Karpas-422 (cell line): ENCODE measurements around the gene MYADML2. TPM values are rescaled to one million over a fixed set of nuclear protein-coding genes. Genes with fewer than 3 reads are reported as not detected.
"Not testable (repeated sequence)": the region's sequence is repeated elsewhere in the genome, so short reads cannot be mapped to it uniquely, and the experiment has no call there.

Experiments
- DNase-seq: peaks from one replicate; pipeline ENCODE4 v3.0.0-alpha.2; 2015
- H2AFZ ChIP-seq: fragments of 200-600 bp; sonication (generic); 2 replicates; pipeline ENCODE4 v1.6.1; 2014; ENCODE audit warnings: antibody characterized with exemption, low read length, mixed read lengths
- H3K27ac ChIP-seq: fragments of 200-600 bp; sonication (generic); 2 replicates; pipeline ENCODE4 v1.5.1; 2014; ENCODE audit warnings: mild to moderate bottlenecking, low read length, moderate library complexity
- H3K27me3 ChIP-seq: fragments of 200-600 bp; sonication (generic); 2 replicates; pipeline ENCODE4 v1.6.1; 2014; ENCODE audit warnings: low read length, mixed read lengths
- H3K36me3 ChIP-seq: fragments of 200-600 bp; sonication (generic); 2 replicates; pipeline ENCODE4 v1.6.1; 2014; ENCODE audit warnings: low read length, mixed read lengths; ENCODE audit not compliant: insufficient read depth
- H3K4me1 ChIP-seq: fragments of 200-600 bp; sonication (generic); 2 replicates; pipeline ENCODE4 v1.6.1; 2014; ENCODE audit warnings: mild to moderate bottlenecking, low read length, mixed read lengths
- H3K4me2 ChIP-seq: fragments of 200-600 bp; sonication (generic); 2 replicates; pipeline ENCODE4 v1.6.1; 2014; ENCODE audit warnings: low read length, low read depth, mild to moderate bottlenecking; ENCODE audit not compliant: poor library complexity, severe bottlenecking
- H3K4me3 ChIP-seq: fragments of 200-600 bp; sonication (generic); 2 replicates; pipeline ENCODE4 v1.5.1; 2014; ENCODE audit warnings: mild to moderate bottlenecking, antibody characterized with exemption, low read length, mixed read lengths
- H3K79me2 ChIP-seq: fragments of 200-600 bp; sonication (generic); 2 replicates; pipeline ENCODE4 v1.6.1; 2014; ENCODE audit warnings: mild to moderate bottlenecking, low read length, mixed read lengths
- H3K9ac ChIP-seq: fragments of 200-600 bp; sonication (generic); 2 replicates; pipeline ENCODE4 v1.6.0; 2014; ENCODE audit warnings: low read length
- H3K9me2 ChIP-seq: fragments of 200-600 bp; sonication (generic), shearing (Covaris generic); replicated peaks from 2 replicates; pipeline ENCODE4 v1.6.0; 2014; ENCODE audit warnings: mild to moderate bottlenecking, low read length, moderate library complexity; ENCODE audit not compliant: insufficient read depth
- H3K9me3 ChIP-seq: fragments of 300-700, 200-600 bp; sonication (generic); 2 replicates; pipeline ENCODE4 v1.6.1; 2014; ENCODE audit warnings: low read length, mixed read lengths
- H4K20me1 ChIP-seq: fragments of 200-600 bp; sonication (generic); 2 replicates; pipeline ENCODE4 v1.6.1; 2014; ENCODE audit warnings: mild to moderate bottlenecking, antibody characterized with exemption, low read length, low read depth; ENCODE audit not compliant: insufficient read depth
- total RNA-seq: library from RNA; depleted of rRNA; stranded (reverse); fragments of >200 nt; shearing (Covaris generic); gene quantifications from 2 replicates; pipeline ENCODE4 v1.2.3, GENCODE V29; 2014; ENCODE audit warnings: low replicate concordance

MYADML2 gene
- total RNA-seq, 1 experiment from 2014 or later = not detected

GRCh38 chr17:81956607-81957589, 9.9 kb upstream of the MYADML2 start:
- no peaks in the 10 kb centered on the region for H3K36me3 ChIP-seq
- H3K9me2 ChIP-seq = no peaks in the 10 kb centered on the region
- no peaks in the 10 kb centered on the region for H3K4me1 ChIP-seq
- DNase-seq = no peak
- H3K79me2 ChIP-seq = no peaks in the 10 kb centered on the region
- no peaks in the 10 kb centered on the region for H3K9me3 ChIP-seq
- H3K4me2 ChIP-seq = no peak overlapping the region
- no peak overlapping the region for H3K9ac ChIP-seq
- H3K27me3 ChIP-seq = no peaks in the 10 kb centered on the region
- no peak overlapping the region for H3K27ac ChIP-seq
- H3K4me3 ChIP-seq = no peak overlapping the region
- H4K20me1 ChIP-seq = no peaks in the 10 kb centered on the region
- H2AFZ ChIP-seq = no peak overlapping the region

GRCh38 chr17:81955756-81956544, 8.9 kb upstream of the MYADML2 start:
- no peaks in the 10 kb centered on the region for H3K9me2 ChIP-seq
- no peaks in the 10 kb centered on the region for H3K27me3 ChIP-seq
- no peaks in the 10 kb centered on the region for H3K4me1 ChIP-seq
- H3K9ac ChIP-seq = no peak overlapping the region
- no peak overlapping the region for H2AFZ ChIP-seq
- no peak overlapping the region for H3K4me2 ChIP-seq
- H3K4me3 ChIP-seq = no peak overlapping the region
- H3K27ac ChIP-seq = no peak overlapping the region
- H3K9me3 ChIP-seq = no peaks in the 10 kb centered on the region
- no peaks in the 10 kb centered on the region for H3K79me2 ChIP-seq
- H3K36me3 ChIP-seq = no peaks in the 10 kb centered on the region
- DNase-seq = no peak
- H4K20me1 ChIP-seq = no peaks in the 10 kb centered on the region

DNA sequence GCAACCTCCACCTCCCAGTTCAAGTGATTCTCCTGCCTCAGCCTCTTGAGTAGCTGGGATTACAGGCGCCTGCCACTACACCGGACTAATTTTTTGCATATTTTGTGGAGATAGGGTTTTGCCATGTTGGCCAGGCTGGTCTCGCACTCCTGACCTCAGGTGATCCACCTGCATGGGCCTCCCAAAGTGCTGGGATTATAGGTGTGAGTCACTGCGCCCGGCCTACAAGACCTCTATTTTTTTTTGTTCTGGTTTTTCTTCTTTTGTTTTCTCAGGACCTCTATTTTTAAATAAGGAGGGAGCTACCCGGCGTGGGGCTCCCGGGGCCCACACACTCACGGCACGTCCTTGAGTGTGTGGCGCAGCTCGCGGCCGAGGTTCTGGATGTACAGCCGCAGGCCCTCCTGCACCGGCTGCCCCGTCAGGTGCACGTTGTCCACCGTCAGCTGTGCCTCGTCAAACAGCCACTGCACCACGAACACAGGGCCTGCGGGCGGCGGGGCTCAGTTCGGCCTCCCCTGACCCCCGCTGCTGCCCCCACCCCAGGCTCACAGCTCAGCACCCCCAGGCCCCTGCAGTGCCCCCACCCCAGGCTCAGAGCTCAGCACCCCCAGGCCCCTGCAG, 8.1 kb upstream of the MYADML2 start:
- H3K4me3 ChIP-seq = no peak overlapping the region
- H3K4me2 ChIP-seq = no peak overlapping the region
- H2AFZ ChIP-seq = no peak overlapping the region
- no peak overlapping the region for H3K9ac ChIP-seq
- H3K9me2 ChIP-seq = no peaks in the 10 kb centered on the region
- no peaks in the 10 kb centered on the region for H3K27me3 ChIP-seq
- H4K20me1 ChIP-seq = no peaks in the 10 kb centered on the region
- H3K27ac ChIP-seq = no peak overlapping the region
- no peak for DNase-seq
- H3K4me1 ChIP-seq = no peaks in the 10 kb centered on the region
- H3K79me2 ChIP-seq = no peaks in the 10 kb centered on the region
- no peaks in the 10 kb centered on the region for H3K36me3 ChIP-seq
- no peaks in the 10 kb centered on the region for H3K9me3 ChIP-seq

GRCh38 chr17:81954131-81955057, 7.4 kb upstream of the MYADML2 start:
- H2AFZ ChIP-seq = no peak overlapping the region
- H3K4me2 ChIP-seq = no peak overlapping the region
- no peak overlapping the region for H3K9ac ChIP-seq
- H4K20me1 ChIP-seq = no peaks in the 10 kb centered on the region
- H3K4me3 ChIP-seq = no peak overlapping the region
- H3K9me3 ChIP-seq = no peaks in the 10 kb centered on the region
- H3K9me2 ChIP-seq = no peaks in the 10 kb centered on the region
- H3K27ac ChIP-seq = no peak overlapping the region
- no peaks in the 10 kb centered on the region for H3K4me1 ChIP-seq
- H3K27me3 ChIP-seq = no peaks in the 10 kb centered on the region
- H3K36me3 ChIP-seq = no peaks in the 10 kb centered on the region
- H3K79me2 ChIP-seq = no peaks in the 10 kb centered on the region
- no peak for DNase-seq

DNA sequence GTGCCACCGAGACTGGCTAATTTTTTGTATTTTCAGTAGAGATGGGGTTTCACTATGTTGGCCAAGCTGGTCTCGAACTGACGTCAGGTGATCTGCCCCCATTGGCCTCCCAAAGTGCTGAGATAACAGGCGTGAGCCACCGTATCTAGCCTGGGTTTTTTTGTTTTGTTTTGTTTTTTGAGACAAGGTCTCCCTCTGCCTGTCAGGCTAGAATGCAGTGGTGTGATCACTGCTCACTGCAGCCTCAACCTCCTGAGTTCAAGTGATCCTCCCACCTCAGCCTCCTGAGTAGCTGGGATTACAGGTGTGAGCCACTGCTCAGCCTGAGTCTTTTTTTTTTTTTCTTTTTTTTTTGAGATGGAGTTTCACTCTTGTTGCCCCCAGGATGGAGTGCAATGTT, 6.4 kb upstream of the MYADML2 start:
- H3K27ac ChIP-seq, H3K9ac ChIP-seq, H3K36me3 ChIP-seq, H3K27me3 ChIP-seq, DNase-seq, H2AFZ ChIP-seq, H3K9me3 ChIP-seq, H3K4me3 ChIP-seq, H4K20me1 ChIP-seq, H3K4me2 ChIP-seq, H3K79me2 ChIP-seq, H3K4me1 ChIP-seq, H3K9me2 ChIP-seq: not testable (repeated sequence)

- no peaks in the 10 kb centered on the region for H4K20me1 ChIP-seq
- no peak overlapping the region for H3K9ac ChIP-seq
- no peaks in the 10 kb centered on the region for H3K27me3 ChIP-seq
- no peak for DNase-seq
- H3K79me2 ChIP-seq = no peaks in the 10 kb centered on the region
- H2AFZ ChIP-seq = no peak overlapping the region
- H3K4me2 ChIP-seq = no peak overlapping the region
- no peak overlapping the region for H3K27ac ChIP-seq
- no peaks in the 10 kb centered on the region for H3K9me2 ChIP-seq
- no peaks in the 10 kb centered on the region for H3K36me3 ChIP-seq
- H3K4me1 ChIP-seq = no peaks in the 10 kb centered on the region
- no peak overlapping the region for H3K4me3 ChIP-seq
- H3K9me3 ChIP-seq = no peaks in the 10 kb centered on the region
These were observed 5.8 kb upstream of the MYADML2 start for GRCh38 chr17:81952792-81953228.

DNA sequence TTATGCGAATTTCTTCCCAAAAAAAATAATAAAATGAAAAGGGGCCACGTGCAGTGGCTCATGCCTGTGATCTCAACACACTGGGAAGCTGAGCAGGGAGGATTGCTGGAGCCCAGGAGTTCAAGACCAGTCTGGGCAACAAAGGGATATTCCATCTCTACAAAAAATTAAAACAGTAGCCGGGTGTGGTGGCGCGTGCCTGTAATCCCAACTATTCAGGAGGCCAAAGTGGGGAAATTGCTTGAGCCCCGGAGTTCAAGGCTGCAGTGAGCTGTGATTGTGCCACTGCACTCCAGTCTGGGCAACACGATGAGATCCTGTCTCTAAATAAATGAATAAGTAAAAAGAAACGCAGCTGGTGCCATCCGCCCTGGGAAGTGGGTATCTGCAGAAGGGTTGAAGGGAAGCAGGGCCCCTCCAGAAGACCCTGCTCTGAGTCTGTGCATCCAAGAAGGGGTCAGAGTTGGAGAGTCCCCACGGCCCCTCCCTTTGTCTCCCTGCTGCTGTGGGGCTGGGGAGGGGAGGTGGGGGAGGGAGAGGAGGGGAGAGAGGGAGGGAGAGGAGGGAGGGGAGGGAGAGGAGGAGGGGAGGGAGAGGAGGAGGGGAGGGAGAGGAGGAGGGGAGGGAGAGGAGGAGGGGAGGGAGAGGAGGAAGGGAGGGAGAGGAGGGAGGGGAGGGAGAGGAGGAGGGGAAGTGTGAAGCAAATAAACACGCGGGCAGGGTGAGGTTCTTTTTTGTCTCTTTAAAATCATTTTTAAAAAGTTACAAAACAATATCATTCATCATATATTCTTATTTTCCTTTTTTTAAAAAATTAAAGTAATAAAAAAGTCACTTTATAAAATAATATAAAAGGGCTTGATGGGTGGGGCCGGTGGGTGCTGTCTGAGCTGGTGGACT, 5.0 kb upstream of the MYADML2 start:
- H2AFZ ChIP-seq = no peak overlapping the region
- no peaks in the 10 kb centered on the region for H3K79me2 ChIP-seq
- H3K9ac ChIP-seq = no peak overlapping the region
- H3K36me3 ChIP-seq = no peaks in the 10 kb centered on the region
- H3K27ac ChIP-seq = no peak overlapping the region
- no peaks in the 10 kb centered on the region for H3K9me3 ChIP-seq
- no peaks in the 10 kb centered on the region for H3K4me1 ChIP-seq
- H4K20me1 ChIP-seq = no peaks in the 10 kb centered on the region
- no peaks in the 10 kb centered on the region for H3K9me2 ChIP-seq
- no peak overlapping the region for H3K4me2 ChIP-seq
- H3K4me3 ChIP-seq = no peak overlapping the region
- DNase-seq = no peak
- H3K27me3 ChIP-seq = no peaks in the 10 kb centered on the region
